Measurements from ENCODE around the gene DPH6. TPM values are rescaled to one million over a fixed set of nuclear protein-coding genes. Genes with fewer than 3 reads are reported as not detected.
"Not testable (repeated sequence)": the region's sequence is repeated elsewhere in the genome, so short reads cannot be mapped to it uniquely, and the experiment has no call there.

The DPH6 gene
- total RNA-seq, 1 donor from 2014 or later: 18.8 TPM

GRCh38 chr15:35349916-35350315 is 196.0 kb downstream of the DPH6 start:
- H3K4me1 Mint-ChIP-seq: no peaks in the 10 kb centered on the region
- H3K4me3 Mint-ChIP-seq: no peak overlapping the region
- DNase-seq: no peak
- ATAC-seq (ENCODE audit: low read depth): no peak
- ChIA-PET CTCF (no interaction called here), POLR2A (no interaction called here)
- H3K27me3 Mint-ChIP-seq: no peaks in the 10 kb centered on the region
- TF ChIP-seq CTCF (IDR thresholded peaks at IDR 0.05): no peak
- intact Hi-C loops (cut with micrococcal nuclease): no loop called here
- H3K36me3 Mint-ChIP-seq (ENCODE audit: low read depth): no peaks in the 10 kb centered on the region
- peaks cover 14% of the 10 kb centered on the region for H3K9me3 Mint-ChIP-seq
- no peak overlapping the region for H3K27ac Mint-ChIP-seq

GRCh38 chr15:35330916-35331315 is 215.0 kb downstream of the DPH6 start:
- Mint-ChIP-seq H3K9me3 (peaks cover 3% of the 10 kb centered on the region), H3K4me3 (no peak overlapping the region), H3K27ac (no peak overlapping the region), H3K4me1 (no peaks in the 10 kb centered on the region), H3K27me3 (no peaks in the 10 kb centered on the region), H3K36me3 (ENCODE audit: low read depth) (no peaks in the 10 kb centered on the region)
- ChIA-PET CTCF (no interaction called here), POLR2A (no interaction called here)
- ATAC-seq (ENCODE audit: low read depth) (no peak), DNase-seq (no peak)
- intact Hi-C loops (cut with micrococcal nuclease): no loop called here
- TF ChIP-seq CTCF (IDR thresholded peaks at IDR 0.05): no peak

- CTCF ChIA-PET: no interaction called here
- Mint-ChIP-seq H3K27me3 (no peaks in the 10 kb centered on the region), H3K4me1 (no peaks in the 10 kb centered on the region), H3K9me3 (peaks cover 3% of the 10 kb centered on the region), H3K4me3 (no peak overlapping the region), H3K27ac (no peak overlapping the region), H3K36me3 (ENCODE audit: low read depth) (no peaks in the 10 kb centered on the region)
- intact Hi-C loops (cut with micrococcal nuclease): no loop called here
- no peak for DNase-seq
- POLR2A ChIA-PET: no interaction called here
- no peak for TF ChIP-seq CTCF (IDR thresholded peaks at IDR 0.05)
- ATAC-seq (ENCODE audit: low read depth): no peak
These were observed 215.8 kb downstream of the DPH6 start for GRCh38 chr15:35330048-35330695.

GRCh38 chr15:35329521-35329961 is 216.4 kb downstream of the DPH6 start:
- Mint-ChIP-seq H3K27ac (no peak overlapping the region), H3K4me1 (no peaks in the 10 kb centered on the region), H3K36me3 (ENCODE audit: low read depth) (no peaks in the 10 kb centered on the region), H3K9me3 (peaks cover 3% of the 10 kb centered on the region), H3K4me3 (no peak overlapping the region), H3K27me3 (no peaks in the 10 kb centered on the region)
- ATAC-seq (ENCODE audit: low read depth) (no peak), DNase-seq (no peak)
- intact Hi-C loops (cut with micrococcal nuclease): no loop called here
- CTCF ChIA-PET: no interaction called here
- TF ChIP-seq CTCF (IDR thresholded peaks at IDR 0.05): no peak
- POLR2A ChIA-PET: no interaction called here

GRCh38 chr15:35328836-35329235 is 217.1 kb downstream of the DPH6 start:
- CTCF ChIA-PET; H3K4me1 Mint-ChIP-seq; DNase-seq; ATAC-seq (ENCODE audit: low read depth); H3K27ac Mint-ChIP-seq; intact Hi-C loops (cut with micrococcal nuclease); H3K36me3 Mint-ChIP-seq (ENCODE audit: low read depth); H3K27me3 Mint-ChIP-seq; H3K9me3 Mint-ChIP-seq; POLR2A ChIA-PET; H3K4me3 Mint-ChIP-seq: not testable (repeated sequence)

GRCh38 chr15:35327789-35328188 is 218.2 kb downstream of the DPH6 start:
- Mint-ChIP-seq H3K27ac (no peak overlapping the region), H3K36me3 (ENCODE audit: low read depth) (no peaks in the 10 kb centered on the region), H3K9me3 (no peaks in the 10 kb centered on the region), H3K4me3 (no peak overlapping the region), H3K4me1 (no peaks in the 10 kb centered on the region), H3K27me3 (no peaks in the 10 kb centered on the region)
- no peak for TF ChIP-seq CTCF (IDR thresholded peaks at IDR 0.05)
- DNase-seq (no peak), ATAC-seq (ENCODE audit: low read depth) (no peak)
- ChIA-PET CTCF (no interaction called here), POLR2A (no interaction called here)
- intact Hi-C loops (cut with micrococcal nuclease): no loop called here

All from activated B cell treated with CpG ODN at 0.5 μM for 24 hours (primary cell).